ENCODE measurements around the gene DMRTB1.
A peak's percentile ranks its signal among the peaks of the same experiment; 100 is the strongest.

Gene DMRTB1

DNA sequence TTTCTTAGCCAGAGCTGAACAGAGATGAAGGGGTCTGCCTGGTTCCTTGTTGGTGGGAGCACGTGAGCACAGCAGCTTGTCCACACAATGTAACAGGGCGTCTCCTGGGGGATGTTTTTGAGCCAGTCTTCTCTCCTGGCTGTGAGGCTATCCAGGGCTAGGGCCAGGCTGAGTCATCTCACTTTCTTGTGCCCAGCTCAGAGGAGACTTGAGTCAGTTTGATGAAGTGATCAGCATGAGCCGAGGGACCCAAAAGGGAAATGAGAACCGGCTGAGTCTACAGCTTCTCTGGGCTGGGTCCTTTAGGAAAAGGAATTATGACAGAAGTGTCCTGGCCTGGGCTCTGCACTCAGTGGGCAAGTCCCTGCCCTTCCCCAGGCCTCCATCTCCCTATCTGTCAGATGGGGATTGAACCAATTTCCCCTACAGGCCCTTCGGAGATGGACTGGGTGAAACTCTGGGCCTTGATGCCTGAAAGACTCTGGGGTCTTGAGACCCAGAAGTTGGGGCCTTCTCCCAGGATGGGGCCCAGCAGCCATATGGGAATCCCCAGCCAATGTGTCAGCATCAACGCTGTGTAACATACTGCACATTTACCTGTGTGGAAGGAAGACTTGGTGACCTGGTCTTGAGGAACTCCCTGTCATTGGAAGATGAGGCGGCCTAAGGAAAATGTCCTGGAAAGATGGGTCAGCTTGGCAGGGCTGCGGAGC is 36.6 kb downstream of the DMRTB1 start:
- no peak for DNase-seq

GRCh38 chr1:53498555-53499131 is 39.4 kb downstream of the DMRTB1 start:
- DNase-seq, result no peak

DNA sequence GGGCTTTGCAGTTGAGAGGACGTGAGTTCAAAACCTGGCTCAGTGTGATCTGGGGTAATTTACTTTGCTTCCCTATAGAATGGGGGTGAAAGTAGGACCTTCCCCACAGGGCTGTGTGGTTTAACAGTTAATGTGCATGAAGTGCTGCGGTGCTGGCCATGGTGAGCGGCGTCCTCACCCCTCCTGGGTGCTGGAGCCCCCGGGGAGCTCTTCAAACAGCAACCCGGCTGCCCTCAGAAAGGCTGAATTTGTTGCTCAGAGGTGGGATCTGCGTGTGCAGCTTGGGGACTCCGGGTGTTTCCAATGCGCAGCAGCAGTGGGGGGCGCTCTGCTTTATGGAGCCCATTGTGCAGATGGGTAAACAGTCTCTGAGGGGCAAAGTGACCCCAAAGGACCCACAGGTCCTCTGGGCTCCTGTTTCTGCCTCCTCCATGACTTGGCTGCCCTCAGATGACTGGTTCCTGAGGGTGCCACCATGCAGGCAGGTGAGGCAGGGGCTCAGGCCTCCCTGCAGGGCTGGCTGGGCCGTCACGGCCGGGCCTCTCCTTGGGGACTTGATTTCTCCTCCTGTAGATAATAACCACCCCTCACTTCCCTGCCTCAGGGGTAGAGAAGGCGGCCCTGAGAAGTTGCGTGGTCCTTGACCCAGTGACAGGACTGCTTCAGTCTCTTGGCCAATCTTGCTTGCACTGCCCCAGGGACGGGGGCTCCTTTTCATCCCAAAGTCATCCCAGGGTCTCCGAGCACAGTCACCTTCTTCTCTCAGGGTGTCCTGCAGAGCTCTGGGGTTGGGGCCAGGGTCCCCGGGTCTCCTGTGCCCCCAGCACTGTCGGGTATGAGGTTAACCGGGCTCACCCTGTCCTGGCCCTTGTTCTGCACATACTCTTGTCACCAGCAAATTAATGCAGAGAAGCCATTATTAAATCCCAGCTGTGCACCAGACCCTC is 40.3 kb downstream of the DMRTB1 start:
- DNase-seq, result no peak

DNA sequence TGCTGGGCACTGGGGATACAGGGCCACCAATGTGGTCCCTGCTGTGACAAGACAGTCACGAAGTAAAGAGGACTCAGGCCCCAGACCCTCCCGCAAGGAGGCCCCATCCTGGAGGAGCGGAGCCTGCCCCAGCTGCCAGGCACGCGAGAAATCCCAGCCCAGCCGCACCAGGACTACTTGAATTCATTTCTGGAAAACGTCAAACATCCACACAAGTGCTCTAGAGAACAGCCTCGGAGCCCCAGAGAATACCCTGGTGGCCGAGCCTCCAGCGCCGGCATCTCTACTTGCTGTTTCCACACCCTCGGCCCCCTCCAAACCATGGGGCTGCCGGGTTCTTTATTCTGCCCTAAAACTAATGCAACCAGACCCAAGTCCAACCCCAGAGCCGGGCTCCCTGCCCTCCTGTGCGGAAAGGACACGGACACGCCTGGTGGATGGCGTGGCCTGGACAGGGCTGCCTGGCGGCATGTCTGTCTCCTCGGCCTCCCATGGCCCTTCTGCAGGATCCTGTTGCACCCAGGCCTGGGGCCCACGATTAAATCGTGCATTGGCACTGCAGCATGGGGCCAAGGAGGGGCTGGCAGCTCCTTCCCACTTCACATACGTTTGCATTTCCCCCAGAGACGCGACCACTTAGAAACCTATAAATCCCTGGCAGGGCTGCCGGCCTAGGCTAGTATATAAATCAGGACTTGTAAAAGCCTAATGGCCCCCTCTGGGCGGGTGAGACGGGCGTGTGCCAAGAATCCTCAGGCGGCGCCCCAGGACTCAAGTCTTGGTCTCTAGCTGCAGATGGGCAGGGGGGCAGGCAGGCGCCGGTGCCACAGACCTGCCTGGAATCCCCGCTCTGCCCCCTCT is 41.2 kb downstream of the DMRTB1 start:
- no peak for DNase-seq

DNA sequence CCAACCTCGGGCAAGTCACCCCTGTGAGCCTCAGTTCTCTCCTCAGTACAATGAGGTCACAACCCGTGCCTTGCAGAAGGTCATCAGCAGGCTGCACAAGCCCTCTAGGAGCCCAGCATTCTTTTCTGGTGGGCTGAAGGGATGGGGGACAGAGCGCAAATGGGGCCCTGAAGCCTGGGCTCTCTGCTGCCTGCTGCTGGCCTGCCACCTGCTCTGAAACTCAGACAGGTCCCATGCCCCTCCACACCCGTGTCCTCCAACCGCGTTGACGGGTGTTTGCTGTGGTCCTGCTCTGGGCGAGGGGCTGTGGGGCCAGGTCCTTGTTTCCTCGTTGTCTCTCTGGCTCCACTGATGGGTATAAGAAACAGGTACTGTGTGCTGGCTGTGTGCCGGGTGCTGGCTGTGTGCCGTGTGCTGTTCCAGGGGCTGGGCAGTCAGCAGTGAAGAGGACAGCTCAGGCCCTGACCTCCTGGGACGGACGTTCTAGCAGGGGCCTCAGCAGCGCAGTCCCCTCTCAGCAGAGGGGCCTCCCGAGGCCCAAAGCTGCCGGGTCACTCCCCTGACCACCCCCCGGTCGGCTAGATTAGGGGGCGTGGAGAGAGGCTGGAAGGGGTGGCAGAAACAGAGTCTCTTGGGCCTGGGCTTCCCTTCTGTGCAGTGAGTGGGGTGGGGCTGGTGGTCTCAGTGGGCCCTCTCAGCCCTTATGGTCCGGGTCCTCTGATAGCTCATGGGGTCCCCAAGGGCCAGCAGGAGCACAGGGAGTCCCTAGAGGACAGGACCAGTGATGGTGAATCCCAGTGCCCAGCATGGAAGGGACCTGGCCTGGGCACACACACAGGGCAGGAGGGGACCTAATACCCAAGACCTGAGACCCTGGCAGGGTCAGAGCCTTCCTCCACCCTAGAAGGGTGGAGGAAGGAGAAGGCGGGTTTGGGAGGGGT is 42.1 kb downstream of the DMRTB1 start:
- DNase-seq, result peak; percentile 16

GRCh38 chr1:53502641-53503432 is 43.6 kb downstream of the DMRTB1 start:
- peak; percentile 68 for DNase-seq

DNA sequence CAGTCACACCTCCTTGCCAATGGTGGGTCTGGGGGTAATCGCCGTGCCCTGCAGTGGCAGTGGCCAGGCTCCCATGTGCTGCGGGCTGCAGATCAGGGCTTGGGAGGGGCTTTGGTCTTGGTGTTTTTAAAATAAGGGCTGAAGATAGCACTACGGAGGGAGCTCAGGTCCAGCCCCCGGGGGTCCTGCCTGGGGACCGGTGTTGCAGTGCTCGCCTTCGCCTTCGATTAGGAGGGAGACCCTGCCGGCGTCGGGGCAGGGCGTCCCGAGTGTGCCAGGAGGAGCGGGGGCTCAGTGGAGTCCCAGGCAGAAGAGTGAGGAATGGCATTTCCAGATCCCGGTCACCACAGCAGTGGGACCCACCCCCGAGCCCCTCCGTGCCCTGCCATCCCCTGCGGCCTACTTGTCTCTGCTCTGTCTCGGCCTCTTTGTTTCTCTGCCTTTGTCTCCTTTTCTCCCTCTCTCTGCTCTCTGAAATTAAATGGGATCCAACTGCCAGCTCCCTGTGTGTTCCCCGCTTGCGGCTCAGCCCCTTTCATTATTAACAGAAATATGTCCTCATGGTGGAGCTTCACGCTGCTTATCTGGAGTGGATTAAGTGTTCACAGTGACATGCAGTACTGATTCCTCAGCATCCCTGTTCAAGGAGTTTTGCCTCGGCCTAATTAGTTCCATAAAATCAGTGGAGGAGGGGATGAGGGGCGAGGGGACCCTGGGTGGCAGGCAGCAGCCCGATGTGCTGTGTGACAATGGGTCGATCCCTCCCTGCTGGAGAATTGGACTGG is 44.4 kb downstream of the DMRTB1 start:
- no peak for DNase-seq

DNA sequence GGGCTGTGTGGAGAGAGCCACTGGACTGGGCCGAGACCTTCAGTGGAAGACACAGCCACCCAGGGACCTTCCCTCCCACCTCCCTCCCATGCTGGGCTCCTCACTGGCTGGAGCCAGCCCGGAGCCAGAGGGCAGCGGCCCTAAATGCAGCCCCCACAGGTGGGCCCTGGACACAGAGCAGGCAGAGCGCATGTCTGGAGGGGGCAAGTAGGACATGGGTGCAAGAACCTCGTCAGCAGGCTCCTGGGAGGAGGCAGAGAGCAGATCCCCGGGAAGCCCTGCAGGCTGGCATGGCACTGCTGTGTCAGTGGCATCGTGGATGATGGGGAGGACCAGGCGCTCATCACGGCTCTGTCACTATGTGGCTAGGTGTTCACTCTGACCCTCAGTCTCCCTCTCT is 45.7 kb downstream of the DMRTB1 start:
- DNase-seq, result no peak

DNA sequence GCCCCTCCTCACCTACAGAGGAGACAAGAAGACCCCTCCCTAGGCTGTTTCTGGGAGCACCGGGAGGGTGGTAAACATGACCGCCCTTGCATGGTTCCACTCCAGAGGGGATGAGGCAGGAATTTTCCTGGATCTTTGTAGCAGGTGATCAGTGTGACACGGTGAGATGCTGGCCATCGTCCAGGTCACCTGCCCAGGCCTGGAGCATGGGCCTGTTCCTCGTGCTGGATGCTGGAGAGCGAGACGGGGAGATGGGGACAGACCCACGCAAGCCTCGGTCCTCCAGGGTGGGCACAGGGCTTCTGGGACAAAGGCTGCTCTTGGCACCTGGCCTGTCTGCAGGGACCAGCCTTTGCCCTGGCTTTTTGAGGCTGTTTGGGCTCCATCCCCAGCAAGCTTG is 46.2 kb downstream of the DMRTB1 start:
- DNase-seq, result no peak

- no peak for DNase-seq
These were observed 46.7 kb downstream of the DMRTB1 start for GRCh38 chr1:53505891-53506290.

GRCh38 chr1:53506355-53507050 is 47.3 kb downstream of the DMRTB1 start:
- no peak for DNase-seq

DNA sequence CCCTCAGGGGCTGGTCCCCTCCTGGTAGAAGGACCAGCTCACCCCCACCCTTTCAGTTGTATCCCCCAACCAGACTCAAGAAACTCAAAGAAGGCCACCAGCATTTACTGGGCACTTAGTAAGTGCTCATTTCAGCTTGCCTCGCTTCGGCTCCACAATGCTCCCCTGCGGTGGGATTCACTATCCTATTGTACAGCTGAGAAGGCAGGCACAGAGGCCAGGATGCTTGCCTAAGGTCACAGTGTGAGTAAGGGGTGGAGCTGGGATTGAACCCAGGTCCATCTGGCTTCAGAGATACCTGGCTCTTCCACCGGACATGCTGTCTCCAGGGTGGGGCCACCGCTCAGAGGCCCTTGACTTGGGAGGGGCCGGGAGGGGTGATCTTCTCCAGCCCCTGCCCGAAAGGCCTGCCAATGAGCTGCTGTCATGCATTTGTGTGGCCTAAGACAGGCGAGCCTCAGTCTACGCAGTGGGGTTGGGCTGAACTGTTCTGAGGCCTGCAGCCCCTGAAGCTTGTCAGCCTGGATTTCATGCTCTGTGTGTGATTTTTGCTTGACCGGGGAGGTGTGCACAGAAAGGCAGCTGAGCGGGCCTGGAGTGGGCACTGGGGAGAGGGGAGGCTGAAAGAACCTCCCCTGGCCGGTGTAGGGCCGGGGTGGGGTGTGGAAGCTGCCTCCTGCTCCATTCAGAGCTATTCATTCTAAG is 48.1 kb downstream of the DMRTB1 start:
- DNase-seq, result no peak

GRCh38 chr1:53508056-53508990 is 49.1 kb downstream of the DMRTB1 start:
- no peak for DNase-seq

DNA sequence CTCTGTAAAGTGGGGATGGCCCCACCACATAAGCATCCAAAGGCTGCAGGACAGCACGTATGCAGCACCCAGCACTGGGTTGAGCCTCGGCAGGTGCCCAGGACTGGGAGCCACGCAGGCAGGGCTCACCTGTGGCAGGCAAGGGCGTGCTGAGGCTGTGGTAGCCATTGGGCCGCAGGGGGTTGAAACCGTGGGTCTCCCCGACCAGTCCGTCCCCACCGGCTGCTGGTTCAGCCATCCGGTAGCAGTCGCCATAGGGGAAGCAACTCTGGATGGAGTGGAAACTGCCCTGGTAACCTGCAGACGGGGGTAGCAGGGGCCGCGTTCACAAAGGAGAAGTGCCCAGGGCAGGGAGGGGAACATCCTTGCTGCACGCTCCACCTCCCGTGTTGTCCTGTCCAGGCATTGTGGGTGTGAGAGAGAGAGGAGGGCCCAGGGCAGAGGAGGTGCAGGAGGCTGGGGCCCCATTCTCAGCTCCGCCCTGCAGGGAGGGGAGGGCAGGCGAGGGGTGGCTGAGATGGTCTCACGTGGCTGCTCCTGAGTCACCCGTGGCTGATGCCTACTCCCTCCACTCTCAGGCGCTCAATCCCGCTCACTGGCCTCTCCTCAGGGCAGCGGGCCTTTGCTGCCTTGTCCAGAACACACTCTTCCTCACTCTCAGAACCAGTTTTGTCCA is 49.9 kb downstream of the DMRTB1 start:
- DNase-seq, result no peak

DNA sequence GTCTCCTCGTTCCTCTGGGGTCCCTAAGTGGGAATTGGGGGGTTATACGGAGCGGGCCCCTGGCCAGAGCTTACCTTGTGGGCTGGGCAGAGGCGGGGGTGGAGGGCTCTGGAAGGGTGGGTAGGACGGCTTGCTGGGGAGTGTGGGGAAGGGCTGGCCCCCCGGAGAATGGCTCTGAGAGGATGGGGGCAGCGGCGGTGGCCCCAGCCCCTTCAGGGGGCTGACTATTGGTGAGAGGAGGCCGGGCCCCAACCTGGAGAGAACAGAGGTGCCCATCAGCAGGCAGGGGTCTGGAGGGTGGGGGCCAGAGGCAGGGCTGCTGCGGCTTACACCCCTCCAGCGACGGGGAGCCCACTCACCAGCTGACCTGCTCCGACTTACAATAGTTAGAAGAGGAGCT is 50.6 kb downstream of the DMRTB1 start:
- DNase-seq, result no peak

DNA sequence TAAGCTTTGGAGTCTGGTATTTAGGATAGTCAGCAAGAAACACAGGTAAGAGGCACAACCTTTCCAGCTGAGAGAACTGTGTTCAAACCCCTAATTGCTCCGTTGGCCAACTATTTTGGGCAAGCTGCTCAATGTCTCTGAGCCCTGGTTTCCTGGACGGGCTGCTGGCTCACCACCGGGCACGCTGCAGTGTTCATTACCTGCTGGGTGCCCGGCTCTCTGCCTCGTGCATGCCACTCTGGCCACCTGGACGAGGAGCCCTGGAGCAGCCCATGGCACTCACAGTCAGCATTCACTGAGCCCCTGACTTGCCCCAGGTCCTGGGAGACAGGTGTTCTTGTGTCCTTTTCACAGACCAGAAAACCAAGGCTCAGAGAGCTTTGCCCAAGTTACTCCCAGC is 51.0 kb downstream of the DMRTB1 start:
- no peak for DNase-seq

Measured in NCI-H1694 treated with DMSO at 0.1 percent for 48 hours (cell line).